ENCODE data around the gene MS4A10. TPM values are rescaled to one million over a fixed set of nuclear protein-coding genes. Genes with fewer than 3 reads are reported as not detected.
A peak's percentile ranks its signal among the peaks of the same experiment; 100 is the strongest.

The MS4A10 gene
- total RNA-seq, result not detected
- not detected for polyA plus RNA-seq
- long read RNA-seq, donor 1, result 0 reads
- long read RNA-seq, donor 2, result 0 reads

DNA sequence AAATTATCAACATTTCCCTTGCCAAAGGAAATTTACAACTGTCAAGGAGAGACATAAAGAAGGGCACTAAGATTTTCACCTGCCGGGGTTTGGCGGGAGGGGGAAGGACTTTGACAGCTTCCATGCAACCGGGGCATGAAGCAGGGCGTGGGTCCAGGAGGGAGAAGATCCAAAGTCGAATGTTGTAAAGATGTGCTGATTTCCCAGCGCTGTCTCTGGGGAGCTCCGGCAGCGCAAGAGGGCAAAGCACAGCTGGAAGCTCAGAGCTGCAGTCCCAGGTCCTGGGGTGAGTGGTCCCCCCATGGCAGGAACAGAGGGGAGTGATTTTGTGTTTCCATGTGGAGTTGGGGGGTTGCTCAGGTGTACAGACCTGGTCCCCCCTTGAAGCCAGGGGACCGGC lies at the start of gene MS4A10:
Gene MS4A10, plus strand, starts transcription at position 198 of the 400 bp plus-strand sequence. CDS start 5,003 bp downstream, outside the sequence.
- Histone ChIP-seq H3K4me1 (peaks cover 0 to 6% (median 0%) of the 10 kb centered on the region in 6 donors), H3K4me3 (no peak within 1 kb of the TSS), H3K9me3 (no peaks in the 10 kb centered on the region), H3K27ac (no peak within 1 kb of the TSS), H3K27me3 (replicated peaks in 1 of 7) (no peaks in the 10 kb centered on the region), H3K36me3 (no peaks in the 10 kb centered on the region)
- 66 to 84% (median 76%) methylated on average over 9 of the region's 9 CpGs for WGBS, 5 donors
- DNase-seq, result peak; percentile 35
- intact Hi-C loops (cut with DNase I; ENCODE audit: low total_unique reads), result no loop called here
- no peak for TF ChIP-seq POLR2AphosphoS5 (IDR thresholded peaks at IDR 0.05)

DNA sequence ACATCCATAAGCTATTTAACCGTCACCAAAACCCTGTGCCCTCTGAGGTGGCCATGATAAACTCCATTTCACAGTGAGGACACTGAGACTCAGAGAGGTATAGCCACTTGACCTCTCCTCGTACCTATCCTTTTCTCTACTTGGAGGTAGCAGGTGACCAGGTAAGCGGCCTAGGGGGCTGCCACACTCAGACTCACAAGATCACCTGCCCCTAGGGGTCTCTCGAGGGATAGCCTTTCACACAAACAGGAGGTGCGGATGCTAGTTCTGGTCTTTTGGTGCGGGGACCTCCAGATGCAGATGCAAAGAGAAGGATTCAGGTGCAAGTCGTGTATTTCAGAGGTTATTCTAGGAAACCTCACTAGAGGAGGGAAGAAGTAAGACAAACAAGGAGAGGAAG lies 46.0 kb upstream of the MS4A10 start:
- H3K27ac ChIP-seq, result no peak overlapping the region
- H3K36me3 ChIP-seq, result no peaks in the 10 kb centered on the region
- intact Hi-C loops (cut with DNase I; ENCODE audit: low total_unique reads), result no loop called here
- TF ChIP-seq, protein P1, sequence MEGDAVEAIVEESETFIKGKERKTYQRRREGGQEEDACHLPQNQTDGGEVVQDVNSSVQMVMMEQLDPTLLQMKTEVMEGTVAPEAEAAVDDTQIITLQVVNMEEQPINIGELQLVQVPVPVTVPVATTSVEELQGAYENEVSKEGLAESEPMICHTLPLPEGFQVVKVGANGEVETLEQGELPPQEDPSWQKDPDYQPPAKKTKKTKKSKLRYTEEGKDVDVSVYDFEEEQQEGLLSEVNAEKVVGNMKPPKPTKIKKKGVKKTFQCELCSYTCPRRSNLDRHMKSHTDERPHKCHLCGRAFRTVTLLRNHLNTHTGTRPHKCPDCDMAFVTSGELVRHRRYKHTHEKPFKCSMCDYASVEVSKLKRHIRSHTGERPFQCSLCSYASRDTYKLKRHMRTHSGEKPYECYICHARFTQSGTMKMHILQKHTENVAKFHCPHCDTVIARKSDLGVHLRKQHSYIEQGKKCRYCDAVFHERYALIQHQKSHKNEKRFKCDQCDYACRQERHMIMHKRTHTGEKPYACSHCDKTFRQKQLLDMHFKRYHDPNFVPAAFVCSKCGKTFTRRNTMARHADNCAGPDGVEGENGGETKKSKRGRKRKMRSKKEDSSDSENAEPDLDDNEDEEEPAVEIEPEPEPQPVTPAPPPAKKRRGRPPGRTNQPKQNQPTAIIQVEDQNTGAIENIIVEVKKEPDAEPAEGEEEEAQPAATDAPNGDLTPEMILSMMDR (IDR thresholded peaks at IDR 0.05 in 8 of 11, conservative IDR thresholded peaks at IDR 0.05 in 3 of 11), result no peak
- no peak for TF ChIP-seq POLR2AphosphoS5 (IDR thresholded peaks at IDR 0.05)
- TF ChIP-seq POLR2A (IDR thresholded peaks at IDR 0.05), result no peak
- peaks cover 0 to 19% (median 3%) of the 10 kb centered on the region in 8 donors for H3K9me3 ChIP-seq
- WGBS, 5 donors, result 72 to 83% (median 74%) methylated on average over 7 of the region's 7 CpGs
- no peak for DNase-seq
- H3K27me3 ChIP-seq (replicated peaks in 1 of 7), result peaks cover 0 to 15% (median 0%) of the 10 kb centered on the region in 7 donors
- H3K4me3 ChIP-seq, result no peak overlapping the region
- no peaks in the 10 kb centered on the region for H3K4me1 ChIP-seq

DNA sequence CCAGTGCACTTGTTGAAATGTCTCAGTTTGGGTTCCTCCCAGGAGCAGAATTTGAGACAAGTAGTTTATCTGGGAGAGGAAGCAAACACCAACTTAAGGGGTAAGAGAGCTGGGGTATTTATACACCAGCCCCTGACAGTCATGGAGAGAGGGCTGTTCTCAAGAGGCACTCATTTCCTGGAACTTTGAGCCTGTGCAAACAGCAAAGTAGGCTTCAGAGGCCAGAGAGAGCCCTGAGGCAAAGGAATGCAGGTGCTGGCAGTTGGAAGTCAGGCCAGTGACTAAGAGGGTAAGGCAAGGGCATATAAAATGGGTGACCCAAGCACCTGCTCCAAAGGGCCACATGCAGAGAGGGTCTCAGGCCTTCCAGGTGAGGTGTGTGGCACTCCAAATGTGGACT lies 44.6 kb upstream of the MS4A10 start:
- Histone ChIP-seq H3K27me3 (replicated peaks in 1 of 7) (peaks cover 0 to 15% (median 0%) of the 10 kb centered on the region in 7 donors), H3K27ac (no peak overlapping the region), H3K4me3 (no peak overlapping the region), H3K9me3 (peaks cover 0 to 19% (median 4%) of the 10 kb centered on the region in 8 donors), H3K4me1 (no peaks in the 10 kb centered on the region), H3K36me3 (no peaks in the 10 kb centered on the region)
- TF ChIP-seq POLR2AphosphoS5 (IDR thresholded peaks at IDR 0.05), result no peak
- intact Hi-C loops (cut with DNase I; ENCODE audit: low total_unique reads), result no loop called here
- no peak for DNase-seq

DNA sequence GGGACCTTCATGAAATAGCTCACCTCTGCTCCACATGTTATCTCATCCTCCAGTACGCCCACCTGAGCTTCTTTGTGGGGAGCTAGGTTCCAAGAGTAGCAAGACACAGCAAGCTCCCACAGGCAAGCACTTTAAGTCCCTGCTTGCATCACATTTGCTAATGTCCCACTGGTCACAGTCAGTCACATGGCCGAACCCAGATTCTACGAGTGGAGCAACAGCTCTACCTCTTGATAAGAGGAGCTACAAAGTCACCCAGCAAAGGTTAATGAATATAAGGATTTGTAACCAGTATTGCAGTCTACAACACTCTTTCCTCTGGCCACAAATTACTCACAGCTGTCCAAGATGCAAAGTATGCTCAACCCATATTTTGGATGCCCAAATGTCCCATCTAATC lies 43.7 kb upstream of the MS4A10 start:
- H3K4me3 ChIP-seq, result no peak overlapping the region
- no peaks in the 10 kb centered on the region for H3K36me3 ChIP-seq
- DNase-seq, result no peak
- no peaks in the 10 kb centered on the region for H3K4me1 ChIP-seq
- WGBS, 5 donors, result 79 to 91% (median 89%) methylated on average over 3 of the region's 3 CpGs
- intact Hi-C loops (cut with DNase I; ENCODE audit: low total_unique reads), result no loop called here
- TF ChIP-seq POLR2A (IDR thresholded peaks at IDR 0.05) (no peak), POLR2AphosphoS5 (IDR thresholded peaks at IDR 0.05) (no peak)
- TF ChIP-seq, protein P1 (IDR thresholded peaks at IDR 0.05 in 8 of 11, conservative IDR thresholded peaks at IDR 0.05 in 3 of 11), result no peak
- H3K27ac ChIP-seq, result no peak overlapping the region
- H3K27me3 ChIP-seq (replicated peaks in 1 of 7), result peaks cover 0 to 15% (median 0%) of the 10 kb centered on the region in 7 donors
- H3K9me3 ChIP-seq, result peaks cover 0 to 19% (median 4%) of the 10 kb centered on the region in 8 donors

DNA sequence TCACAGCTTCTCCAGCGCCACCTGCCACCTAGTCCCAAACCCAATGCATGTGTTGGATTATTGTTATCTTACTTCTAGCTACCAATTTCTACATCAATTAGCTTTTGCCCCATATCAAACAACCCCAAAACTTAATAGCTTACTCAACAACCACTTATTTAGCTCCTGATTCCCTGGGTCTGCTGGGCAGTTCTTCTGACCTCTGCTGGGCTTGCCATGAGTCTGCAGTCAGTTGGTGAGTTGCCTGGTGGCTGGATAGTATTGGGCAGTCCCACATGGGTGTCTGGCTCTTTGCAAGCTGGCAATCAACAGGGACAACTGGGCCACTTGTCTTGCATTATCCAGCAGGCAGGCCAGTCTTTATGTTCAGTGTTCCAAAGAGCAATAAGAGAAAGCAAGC lies 42.1 kb upstream of the MS4A10 start:
- DNase-seq, result no peak
- Histone ChIP-seq H3K27me3 (replicated peaks in 1 of 7) (peaks cover 0 to 13% (median 0%) of the 10 kb centered on the region in 7 donors), H3K9me3 (peaks cover 0 to 19% (median 4%) of the 10 kb centered on the region in 8 donors), H3K27ac (no peak overlapping the region), H3K4me3 (no peak overlapping the region), H3K4me1 (no peaks in the 10 kb centered on the region), H3K36me3 (no peaks in the 10 kb centered on the region)
- 81 to 93% (median 89%) methylated on average over 1 of the region's 1 CpG for WGBS, 5 donors
- intact Hi-C loops (cut with DNase I; ENCODE audit: low total_unique reads), result no loop called here
- TF ChIP-seq POLR2A (IDR thresholded peaks at IDR 0.05) (no peak), POLR2AphosphoS5 (IDR thresholded peaks at IDR 0.05) (no peak)
- TF ChIP-seq, protein P1 (IDR thresholded peaks at IDR 0.05 in 8 of 11, conservative IDR thresholded peaks at IDR 0.05 in 3 of 11), result no peak

All from spleen (tissue), 13 donors.